ENCODE results near the gene PRMT7.
"Not testable (repeated sequence)": the region's sequence is repeated elsewhere in the genome, so short reads cannot be mapped to it uniquely, and the experiment has no call there.

PRMT7 gene

GRCh38 chr16:68283801-68284598 is 26.8 kb upstream of the PRMT7 start:
- FAIRE-seq = no peak

GRCh38 chr16:68284847-68285246 is 26.0 kb upstream of the PRMT7 start:
- no peak for FAIRE-seq

GRCh38 chr16:68285683-68286082 is 25.1 kb upstream of the PRMT7 start:
- FAIRE-seq = no peak

GRCh38 chr16:68286153-68287074 is 24.4 kb upstream of the PRMT7 start:
- no peak for FAIRE-seq

- FAIRE-seq = no peak
These were observed 23.3 kb upstream of the PRMT7 start for GRCh38 chr16:68287276-68288251.

GRCh38 chr16:68288252-68288650 is 22.6 kb upstream of the PRMT7 start:
- no peak for FAIRE-seq

- FAIRE-seq = not testable (repeated sequence)
These were observed 22.0 kb upstream of the PRMT7 start for GRCh38 chr16:68288796-68289195.

- FAIRE-seq = no peak
These were observed 21.6 kb upstream of the PRMT7 start for GRCh38 chr16:68289202-68289601.

GRCh38 chr16:68289621-68290329 is 21.0 kb upstream of the PRMT7 start:
- no peak for FAIRE-seq

GRCh38 chr16:68290450-68290849 is 20.4 kb upstream of the PRMT7 start:
- FAIRE-seq = no peak

- no peak for FAIRE-seq
These were observed 19.6 kb upstream of the PRMT7 start for GRCh38 chr16:68291227-68291626.

GRCh38 chr16:68292425-68292824 is 18.4 kb upstream of the PRMT7 start:
- FAIRE-seq = no peak

- FAIRE-seq = no peak
These were observed 14.5 kb upstream of the PRMT7 start for GRCh38 chr16:68296291-68296690.

- FAIRE-seq = no peak
These were observed 14.1 kb upstream of the PRMT7 start for GRCh38 chr16:68296693-68297092.

GRCh38 chr16:68297908-68298307 is 12.9 kb upstream of the PRMT7 start:
- FAIRE-seq = no peak

GRCh38 chr16:68298312-68298711 is 12.5 kb upstream of the PRMT7 start:
- no peak for FAIRE-seq

GRCh38 chr16:68298907-68299561 is 11.8 kb upstream of the PRMT7 start:
- FAIRE-seq = no peak

GRCh38 chr16:68299571-68300453 is 11.0 kb upstream of the PRMT7 start:
- no peak for FAIRE-seq

- no peak for FAIRE-seq
These were observed 9.9 kb upstream of the PRMT7 start for GRCh38 chr16:68300734-68301459.

GRCh38 chr16:68306633-68307032 is 4.2 kb upstream of the PRMT7 start:
- FAIRE-seq = no peak

Measured in TTC549 (cell line).